GM15510 (cell line): ENCODE measurements around the gene UGT2A2.

Experiments used
- POLR2A ChIP-seq: IDR thresholded peaks from 3 replicates; pipeline ENCODE4 v1.6.1; 2011; ENCODE audit warnings: borderline replicate concordance; ENCODE audit not compliant: insufficient read length; ENCODE audit errors: extremely low read depth

UGT2A2 gene

DNA sequence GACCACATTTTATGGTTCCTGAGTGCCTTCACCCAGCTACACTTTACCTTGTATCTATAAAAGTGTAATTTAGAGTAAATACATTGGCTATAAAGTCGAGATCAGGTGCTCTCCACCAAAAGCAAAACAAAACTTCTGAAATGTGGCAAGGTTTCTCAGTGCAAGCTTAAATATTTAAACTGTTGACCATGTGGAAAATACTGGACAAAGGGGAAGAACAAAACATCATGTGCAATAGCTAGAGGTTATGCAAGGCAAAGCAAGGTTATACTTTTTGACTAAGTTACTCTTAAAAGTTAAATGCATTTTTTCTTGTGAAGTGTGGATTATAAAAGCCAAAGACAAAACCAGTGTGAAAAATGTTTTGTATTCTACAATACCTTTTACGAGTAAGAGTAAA lies 55.9 kb downstream of the UGT2A2 start:
- no peak for TF ChIP-seq POLR2A

DNA sequence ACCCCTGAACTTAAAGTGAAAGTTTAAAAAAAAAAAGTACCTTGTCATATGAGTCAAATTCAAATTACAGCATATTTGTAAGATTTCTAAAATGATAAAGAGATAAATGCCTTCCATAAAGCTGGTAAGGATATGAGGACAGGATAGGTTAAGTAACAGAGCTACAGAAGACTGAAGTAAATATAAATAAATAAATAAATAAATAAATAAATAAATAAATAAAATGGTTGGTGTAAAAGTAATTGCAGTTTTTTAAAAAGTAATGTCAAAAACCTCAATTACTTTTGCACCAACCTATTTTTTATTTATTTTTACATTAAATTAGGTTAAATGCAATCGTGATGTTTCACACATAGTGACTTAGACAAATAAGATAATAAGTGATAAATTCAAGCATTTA lies 62.2 kb downstream of the UGT2A2 start:
- no peak for TF ChIP-seq POLR2A

DNA sequence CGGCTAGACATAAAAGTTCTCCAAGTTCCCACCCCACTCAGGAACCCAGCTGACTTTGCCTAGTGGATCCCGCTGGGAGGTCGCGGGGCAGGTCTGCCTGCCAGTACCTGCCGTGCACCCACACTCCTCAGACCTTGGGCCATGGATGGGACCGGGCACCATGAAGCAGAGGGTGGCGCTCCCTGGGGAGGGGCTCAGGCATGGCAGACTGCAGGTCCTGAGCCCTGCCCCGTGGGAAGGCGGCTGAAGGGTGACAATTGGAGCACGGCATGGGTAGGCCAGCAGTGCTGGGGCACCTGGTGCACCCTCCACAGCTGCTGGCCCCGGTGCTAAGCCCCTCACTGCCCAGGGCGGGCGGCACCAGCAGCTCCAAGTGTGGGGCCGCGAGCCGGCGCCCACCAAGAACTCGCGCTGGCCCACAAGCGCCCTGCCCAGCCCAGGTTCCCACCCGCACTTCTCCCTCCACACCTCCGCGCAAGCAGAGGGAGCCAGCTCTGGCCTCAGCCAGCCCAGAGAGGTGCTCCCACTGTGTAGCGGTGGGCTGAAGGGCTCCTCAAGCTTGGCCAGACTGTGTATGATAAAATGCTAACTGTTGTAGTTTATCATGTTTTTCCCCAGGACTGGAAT lies 63.1 kb downstream of the UGT2A2 start:
- TF ChIP-seq POLR2A: no peak

DNA sequence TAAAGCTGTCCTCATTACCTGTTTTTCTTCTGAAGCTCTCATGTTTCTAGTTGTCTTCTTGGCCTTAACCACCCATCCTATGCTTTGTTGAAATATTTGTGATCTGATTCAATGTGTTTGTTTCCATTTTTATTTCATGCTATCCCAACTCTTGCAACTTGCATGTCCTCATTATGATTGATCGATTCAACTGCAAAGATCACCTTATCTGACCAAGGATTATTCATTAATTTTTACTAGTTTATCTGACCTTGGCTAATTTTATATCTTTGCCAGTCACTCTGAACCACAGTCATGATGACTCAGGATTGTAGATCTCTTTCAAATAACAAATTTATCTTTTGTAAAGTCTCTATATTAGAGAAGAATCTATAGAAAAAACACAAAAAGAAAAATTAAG lies 70.7 kb downstream of the UGT2A2 start:
- no peak for TF ChIP-seq POLR2A

DNA sequence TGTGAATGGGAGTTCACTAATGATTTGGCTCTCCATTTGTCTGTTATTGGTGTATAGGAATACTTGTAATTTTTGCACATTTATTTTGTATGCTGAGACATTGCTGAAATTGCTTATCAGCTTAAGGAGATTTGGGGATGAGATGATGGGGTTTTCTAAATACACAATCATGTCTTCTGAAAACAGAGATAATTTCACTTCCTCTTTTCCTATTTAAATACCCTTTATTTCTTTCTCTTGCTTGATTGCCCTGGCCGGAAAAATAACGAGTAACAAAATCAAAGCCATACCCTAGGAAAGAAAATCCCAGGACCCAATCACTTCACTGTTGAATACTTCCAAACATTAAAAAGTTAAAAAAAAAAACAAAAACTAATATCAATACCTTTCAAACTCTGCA lies 76.0 kb downstream of the UGT2A2 start:
- no peak for TF ChIP-seq POLR2A

DNA sequence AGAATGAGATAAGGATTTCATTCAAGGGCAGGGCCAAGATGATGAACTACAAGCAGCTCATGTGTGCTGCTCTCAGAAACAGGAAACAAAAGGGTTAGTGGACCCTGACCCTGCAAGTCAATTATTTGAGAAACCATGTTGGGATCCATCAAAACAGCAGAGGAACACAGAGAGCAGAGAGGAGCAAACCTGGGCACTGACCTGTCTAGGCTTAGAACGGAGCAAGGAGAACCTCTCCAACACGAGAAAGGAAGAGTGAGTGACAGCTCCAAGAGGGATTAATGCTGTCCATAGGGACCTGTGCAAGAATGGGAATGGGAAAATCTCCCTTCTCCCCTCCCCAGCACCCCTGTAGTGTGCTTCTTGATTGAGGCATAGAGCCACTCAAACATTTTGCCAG lies 89.8 kb downstream of the UGT2A2 start:
- TF ChIP-seq POLR2A: no peak

DNA sequence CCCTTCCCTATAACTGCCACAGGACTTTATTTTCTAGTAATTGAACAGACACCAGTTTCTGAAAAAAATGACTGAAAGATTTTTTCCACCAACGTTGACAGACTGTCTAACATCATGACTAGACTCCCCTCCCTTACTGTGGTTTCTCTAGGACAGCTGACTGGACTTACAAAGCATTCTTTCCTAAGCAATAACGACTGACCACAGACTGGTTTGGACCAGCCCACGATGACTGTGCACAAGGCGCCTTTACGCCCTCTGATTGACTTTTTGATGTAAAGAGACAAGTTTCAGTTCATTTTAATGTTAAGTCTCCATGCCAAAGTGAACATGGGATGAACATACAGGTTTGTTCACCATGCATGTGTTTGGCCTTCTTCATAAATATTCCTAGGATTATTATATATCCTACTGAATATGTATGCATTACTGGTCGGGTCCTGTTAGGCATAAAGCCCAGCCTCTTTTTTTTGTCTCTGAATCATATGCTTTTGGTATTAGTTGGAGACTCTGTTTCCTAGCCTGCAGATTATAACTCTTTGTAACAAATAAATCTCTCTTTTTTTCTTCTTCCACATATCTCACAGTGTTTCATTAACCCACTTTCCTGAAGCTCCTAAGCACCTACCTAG lies 93.2 kb downstream of the UGT2A2 start:
- TF ChIP-seq POLR2A: no peak
